AML-193 (cell line): Measurements from ENCODE around the gene HDLBP.

Experiments used
- DNase-seq, 2 experiments: peaks; one replicate each; lab custom pipeline; 2025; lab: John Stamatoyannopoulos, UW

HDLBP gene

GRCh38 chr2:241191081-241191480 is 124.4 kb downstream of the HDLBP start:
- DNase-seq: no peak

GRCh38 chr2:241190291-241190981 is 125.0 kb downstream of the HDLBP start:
- DNase-seq: no peak

GRCh38 chr2:241189856-241190201 is 125.6 kb downstream of the HDLBP start:
- no peak for DNase-seq

- DNase-seq: no peak
Observed at GRCh38 chr2:241189093-241189855, 126.2 kb downstream of the HDLBP start.

GRCh38 chr2:241188361-241189092 is 126.9 kb downstream of the HDLBP start, which contains the start of gene ANO7:
ANO7 (plus strand) TSS chr2:241188677; CDS start chr2:241190064, 1,387 bp downstream.
- no peak for DNase-seq

GRCh38 chr2:241187918-241188234 is 127.6 kb downstream of the HDLBP start:
- DNase-seq: no peak

GRCh38 chr2:241187101-241187917 is 128.2 kb downstream of the HDLBP start:
- no peak for DNase-seq

- no peak for DNase-seq
Observed at GRCh38 chr2:241185961-241186360, 129.5 kb downstream of the HDLBP start.

- DNase-seq: no peak
Observed at GRCh38 chr2:241184901-241185300, 130.6 kb downstream of the HDLBP start.

GRCh38 chr2:241183221-241183620 is 132.3 kb downstream of the HDLBP start:
- DNase-seq: no peak

GRCh38 chr2:241182531-241183133 is 132.8 kb downstream of the HDLBP start:
- DNase-seq: no peak

GRCh38 chr2:241182126-241182525 is 133.3 kb downstream of the HDLBP start:
- DNase-seq: no peak

- DNase-seq: no peak
Observed at GRCh38 chr2:241180495-241180894, 135.0 kb downstream of the HDLBP start.

- no peak for DNase-seq
Observed at GRCh38 chr2:241179899-241180298, 135.6 kb downstream of the HDLBP start.

GRCh38 chr2:241178961-241179360 is 136.5 kb downstream of the HDLBP start:
- DNase-seq: no peak

- no peak for DNase-seq
Observed at GRCh38 chr2:241177526-241178334, 137.7 kb downstream of the HDLBP start.
